DOHH2 (cell line): ENCODE results near the gene RPP30.

Experiments used
- H3F3A ChIP-seq: fragments of 200-600 bp; sonication (generic), shearing (Covaris generic); 2 replicates; pipeline ENCODE4 v1.6.0; 2016; ENCODE audit warnings: antibody characterized with exemption, mild to moderate bottlenecking; ENCODE audit not compliant: control insufficient read depth, insufficient read depth
- H3K27ac ChIP-seq: fragments of 200-600 bp; sonication (generic); 2 replicates; pipeline ENCODE4 v1.5.1; 2014; ENCODE audit warnings: low read depth, mild to moderate bottlenecking, low read length, moderate library complexity
- H3K27me3 ChIP-seq: fragments of 200-600 bp; sonication (generic); 2 replicates; pipeline ENCODE4 v1.6.1; 2014; ENCODE audit warnings: mild to moderate bottlenecking, low read length, mixed read lengths; ENCODE audit not compliant: control insufficient read depth
- H3K36me3 ChIP-seq: fragments of 200-600 bp; sonication (generic); 2 replicates; pipeline ENCODE4 v1.6.1; 2014; ENCODE audit warnings: mild to moderate bottlenecking, low read length, moderate library complexity, mixed read lengths; ENCODE audit not compliant: control insufficient read depth
- H3K4me1 ChIP-seq: fragments of 200-600 bp; sonication (generic); 2 replicates; pipeline ENCODE4 v1.6.1; 2014; ENCODE audit warnings: mild to moderate bottlenecking, low read length, mixed read lengths; ENCODE audit not compliant: control insufficient read depth
- H3K4me2 ChIP-seq: fragments of 200-600 bp; sonication (generic); 2 replicates; pipeline ENCODE4 v1.6.0; 2014; ENCODE audit warnings: mild to moderate bottlenecking, low read length, moderate library complexity
- H3K4me3 ChIP-seq: fragments of 200-600 bp; sonication (generic); 2 replicates; pipeline ENCODE4 v1.5.1; 2014; ENCODE audit warnings: mild to moderate bottlenecking, low read length, mixed read lengths
- H3K79me2 ChIP-seq: fragments of 200-600 bp; sonication (generic); 2 replicates; pipeline ENCODE4 v1.6.1; 2014; ENCODE audit warnings: mild to moderate bottlenecking, low read length, mixed read lengths; ENCODE audit not compliant: control insufficient read depth
- H3K9me2 ChIP-seq: fragments of 200-600 bp; sonication (generic); replicated peaks from 2 replicates; pipeline ENCODE4 v1.6.1; 2014; ENCODE audit warnings: mild to moderate bottlenecking, low read length, mixed read lengths; ENCODE audit not compliant: control insufficient read depth
- H3K9me3 ChIP-seq: fragments of 200-600 bp; sonication (generic); 2 replicates; pipeline ENCODE4 v1.6.1; 2014; ENCODE audit warnings: antibody characterized with exemption, low read length, mixed read lengths; ENCODE audit not compliant: control insufficient read depth, insufficient read depth
- H4K20me1 ChIP-seq: fragments of 200-600 bp; sonication (generic); 2 replicates; pipeline ENCODE4 v1.6.0; 2014; ENCODE audit warnings: low read depth, mild to moderate bottlenecking, antibody characterized with exemption, low read length, moderate library complexity; ENCODE audit not compliant: control insufficient read depth, insufficient read depth
- EZH2phosphoT487 ChIP-seq: fragments of 200-600 bp; sonication (generic); IDR thresholded peaks from 2 replicates; pipeline ENCODE4 v1.6.1; 2017; ENCODE audit warnings: borderline replicate concordance, mild to moderate bottlenecking, antibody characterized with exemption, low read length, moderate library complexity, mixed read lengths
- TF ChIP-seq, protein P1 (sequence below): fragments of 200-600 bp; sonication (generic); IDR thresholded peaks from one replicate; pipeline ENCODE4 v1.5.1; 2014; ENCODE audit warnings: antibody characterized with exemption, mild to moderate bottlenecking, low read depth, low read length; ENCODE audit not compliant: poor library complexity, severe bottlenecking

Gene RPP30

DNA sequence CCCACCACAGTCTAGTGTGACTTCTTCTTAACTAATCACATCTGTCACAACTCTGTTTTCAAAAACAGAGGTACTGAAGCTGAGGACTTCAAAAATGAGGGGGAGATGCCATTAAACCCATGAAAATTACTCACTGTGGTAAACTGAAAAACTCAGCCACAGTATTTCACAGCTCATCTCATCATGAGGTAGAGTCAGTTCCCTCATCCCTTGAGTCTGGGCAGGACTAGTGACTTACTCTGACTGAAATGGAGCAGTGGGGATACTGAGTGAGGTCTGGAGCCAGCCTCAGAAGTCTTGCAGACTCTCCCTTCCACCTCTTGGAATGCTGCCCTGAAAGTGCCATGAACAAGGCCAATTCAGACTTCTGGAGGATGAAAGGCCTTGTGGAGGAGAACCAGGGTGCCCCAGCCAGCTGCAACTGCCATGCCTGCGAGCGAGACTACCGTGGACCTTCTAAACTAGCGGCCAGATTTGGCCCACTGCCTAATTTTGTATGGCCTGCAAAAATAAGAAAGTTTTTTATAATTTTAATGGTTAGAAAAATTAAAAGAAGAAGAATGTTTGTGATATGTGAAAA is 73.8 kb downstream of the RPP30 start:
- H3K4me1 ChIP-seq: peaks cover 15% of the 10 kb centered on the region
- no peaks in the 10 kb centered on the region for H3K9me3 ChIP-seq
- no peaks in the 10 kb centered on the region for H4K20me1 ChIP-seq
- no peaks in the 10 kb centered on the region for H3K36me3 ChIP-seq
- no peak for TF ChIP-seq EZH2phosphoT487
- TF ChIP-seq, protein P1, sequence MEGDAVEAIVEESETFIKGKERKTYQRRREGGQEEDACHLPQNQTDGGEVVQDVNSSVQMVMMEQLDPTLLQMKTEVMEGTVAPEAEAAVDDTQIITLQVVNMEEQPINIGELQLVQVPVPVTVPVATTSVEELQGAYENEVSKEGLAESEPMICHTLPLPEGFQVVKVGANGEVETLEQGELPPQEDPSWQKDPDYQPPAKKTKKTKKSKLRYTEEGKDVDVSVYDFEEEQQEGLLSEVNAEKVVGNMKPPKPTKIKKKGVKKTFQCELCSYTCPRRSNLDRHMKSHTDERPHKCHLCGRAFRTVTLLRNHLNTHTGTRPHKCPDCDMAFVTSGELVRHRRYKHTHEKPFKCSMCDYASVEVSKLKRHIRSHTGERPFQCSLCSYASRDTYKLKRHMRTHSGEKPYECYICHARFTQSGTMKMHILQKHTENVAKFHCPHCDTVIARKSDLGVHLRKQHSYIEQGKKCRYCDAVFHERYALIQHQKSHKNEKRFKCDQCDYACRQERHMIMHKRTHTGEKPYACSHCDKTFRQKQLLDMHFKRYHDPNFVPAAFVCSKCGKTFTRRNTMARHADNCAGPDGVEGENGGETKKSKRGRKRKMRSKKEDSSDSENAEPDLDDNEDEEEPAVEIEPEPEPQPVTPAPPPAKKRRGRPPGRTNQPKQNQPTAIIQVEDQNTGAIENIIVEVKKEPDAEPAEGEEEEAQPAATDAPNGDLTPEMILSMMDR: no peak
- H3K27me3 ChIP-seq: no peaks in the 10 kb centered on the region
- H3K4me3 ChIP-seq: no peak overlapping the region
- no peaks in the 10 kb centered on the region for H3K9me2 ChIP-seq
- H3K27ac ChIP-seq: no peak overlapping the region
- H3K4me2 ChIP-seq: no peak overlapping the region
- no peaks in the 10 kb centered on the region for H3K79me2 ChIP-seq
- H3F3A ChIP-seq: no peaks in the 10 kb centered on the region

DNA sequence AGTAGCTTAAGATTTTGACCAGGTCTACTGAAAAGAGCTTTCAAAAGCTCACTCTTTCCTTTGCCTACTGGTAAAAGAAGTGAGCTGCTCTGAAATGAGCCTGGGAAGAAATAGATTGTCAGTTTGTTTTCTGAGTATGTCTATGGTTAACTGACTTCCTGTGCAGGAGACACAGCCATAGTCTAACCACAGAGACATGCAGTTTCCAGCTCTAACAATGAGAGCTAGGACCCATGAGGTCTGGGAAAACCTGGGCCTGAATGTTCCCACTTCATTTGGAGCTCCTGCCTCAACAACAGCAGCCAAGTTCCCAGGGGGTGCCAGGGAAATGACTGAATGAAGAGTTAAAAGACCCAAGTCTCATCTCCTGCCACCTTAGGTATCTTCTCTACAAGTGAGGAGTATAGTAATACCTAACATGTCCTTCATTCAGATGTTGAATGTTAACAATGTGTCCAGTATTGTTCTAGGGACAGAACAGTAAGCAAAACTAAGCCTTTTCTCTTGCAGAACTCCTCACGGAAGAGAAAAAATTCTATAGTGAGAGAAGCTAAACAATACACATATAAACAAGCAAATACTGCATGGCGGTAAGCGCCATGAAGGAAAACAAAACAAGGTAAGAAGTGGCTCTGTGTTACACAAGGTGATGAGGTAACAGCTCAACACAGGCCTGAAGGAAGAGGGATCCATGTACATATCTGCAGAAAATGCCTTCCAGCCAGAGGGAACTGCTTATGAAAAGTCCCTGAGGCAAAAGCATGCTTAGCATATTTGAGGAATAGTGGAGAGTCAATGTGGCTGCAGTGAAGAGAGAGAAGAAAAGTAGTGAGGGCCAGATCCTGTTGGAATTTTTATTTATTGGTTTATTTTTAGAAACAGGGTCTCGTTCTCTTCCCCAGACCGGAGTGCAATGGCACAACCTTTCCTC is 75.5 kb downstream of the RPP30 start:
- H3K36me3 ChIP-seq: no peaks in the 10 kb centered on the region
- no peaks in the 10 kb centered on the region for H3K9me2 ChIP-seq
- peaks cover 15% of the 10 kb centered on the region for H3K4me1 ChIP-seq
- no peaks in the 10 kb centered on the region for H4K20me1 ChIP-seq
- no peaks in the 10 kb centered on the region for H3K9me3 ChIP-seq
- peak overlapping the region; percentile 21 for H3K4me2 ChIP-seq
- H3K27ac ChIP-seq: no peak overlapping the region
- 0 out of 2 replicates have a peak overlapping the region, but pooled peaks have one; percentile 6 for H3K4me3 ChIP-seq
- TF ChIP-seq, protein P1: no peak
- TF ChIP-seq EZH2phosphoT487: no peak
- H3F3A ChIP-seq: no peaks in the 10 kb centered on the region
- H3K79me2 ChIP-seq: no peaks in the 10 kb centered on the region
- H3K27me3 ChIP-seq: no peaks in the 10 kb centered on the region
